Measurements from ENCODE around the gene GPR137. TPM values are rescaled to one million over a fixed set of nuclear protein-coding genes. Genes with fewer than 3 reads are reported as not detected.

GPR137 gene
- total and polyA plus RNA-seq, 2 donors from 2014 or later, result 44.0 to 48.4 TPM

DNA sequence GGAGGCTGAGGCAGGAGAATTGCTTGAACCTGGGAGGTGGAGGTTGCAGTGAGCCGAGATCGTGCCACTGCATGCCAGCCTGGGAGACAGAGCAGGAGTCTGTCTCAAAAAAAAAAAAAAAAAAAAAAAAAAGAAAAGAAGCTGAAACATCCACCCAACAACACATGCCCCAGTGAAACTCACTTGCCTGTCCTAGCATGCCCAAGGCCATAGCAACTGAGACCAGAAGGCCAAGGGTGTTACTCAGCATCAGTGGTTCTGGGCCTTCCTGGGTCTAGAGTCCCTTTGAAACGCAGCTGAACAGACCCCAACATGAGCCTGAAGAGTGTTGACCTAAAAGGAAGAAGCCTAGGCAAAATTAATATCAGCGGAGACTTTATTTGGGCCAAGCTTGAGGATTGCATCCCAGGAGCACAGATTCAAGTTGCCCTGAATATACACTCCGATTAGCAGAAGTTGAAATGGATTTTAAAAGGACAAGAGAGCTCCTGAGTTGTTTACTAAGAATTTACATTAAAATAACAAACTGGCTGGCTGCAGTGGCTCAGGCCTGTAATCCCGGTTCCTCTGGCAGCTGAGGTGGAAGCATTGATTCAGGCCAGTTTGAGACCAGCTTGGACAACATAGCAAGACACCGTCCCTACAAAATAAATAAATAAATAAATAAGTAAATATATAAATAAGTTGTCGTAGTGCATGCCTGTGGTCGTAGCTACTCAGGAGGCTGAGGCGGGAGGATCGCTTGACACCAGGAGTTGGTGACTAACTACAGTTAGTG lies 39.2 kb downstream of the GPR137 start:
- Histone ChIP-seq H3K27me3 (ENCODE audit: control insufficient read depth, insufficient read depth, low read length) (no peaks in the 10 kb centered on the region), H3K4me1 (ENCODE audit: control insufficient read depth in 2 of 3, insufficient read depth in 2 of 3, low read depth in 1 of 3, low read length in 3 of 3) (peaks cover 0 to 4% (median 0%) of the 10 kb centered on the region in 3 donors), H3K27ac (ENCODE audit: low read depth in 2 of 2, low read length in 2 of 2) (no peak overlapping the region), H3K9ac (ENCODE audit: low read length in 3 of 3) (no peak overlapping the region), H3K36me3 (ENCODE audit: control insufficient read depth in 2 of 3, insufficient read depth in 3 of 3, low read length in 3 of 3) (peaks cover 0 to 2% (median 0%) of the 10 kb centered on the region in 3 donors), H3K9me3 (ENCODE audit: control insufficient read depth in 2 of 3, insufficient read depth in 1 of 3, low read length in 3 of 3) (no peaks in the 10 kb centered on the region), H3K4me3 (ENCODE audit: low read length in 3 of 3) (no peak overlapping the region)
- intact Hi-C loops (cut with DNase I), result no loop called here
- FAIRE-seq (no peak), DNase-seq (no peak)
- no peak for TF ChIP-seq CTCF (IDR thresholded peaks at IDR 0.05; ENCODE audit: borderline replicate concordance, extremely low read depth, insufficient read depth)

DNA sequence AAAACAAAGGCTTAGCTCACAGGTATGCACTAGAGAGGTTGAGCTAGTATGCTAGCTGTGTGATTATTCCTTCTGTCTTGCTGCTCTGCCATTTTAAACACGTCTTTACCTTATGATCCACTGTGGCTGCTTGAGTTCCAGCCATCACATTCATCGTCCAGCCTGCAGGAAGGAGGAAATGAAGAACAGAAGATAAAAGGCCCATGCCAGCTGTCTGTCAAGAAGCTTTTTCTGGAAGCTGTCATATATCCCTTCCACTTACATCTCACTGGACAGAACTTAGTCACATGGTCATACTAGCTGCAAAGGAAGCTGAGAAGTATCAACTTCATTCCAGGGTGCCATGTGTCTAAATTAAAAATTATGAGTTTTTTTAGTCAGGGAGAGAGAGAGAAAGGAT lies 41.7 kb downstream of the GPR137 start:
- TF ChIP-seq CTCF (IDR thresholded peaks at IDR 0.05; ENCODE audit: borderline replicate concordance, extremely low read depth, insufficient read depth), result no peak
- no peak for FAIRE-seq

GRCh38 chr11:64327993-64328392 lies 42.3 kb downstream of the GPR137 start:
- no peak for FAIRE-seq

More for the DNA sequence above, 41.7 kb downstream of the GPR137 start:
- no peak overlapping the region for H3K9ac ChIP-seq (ENCODE audit: low read length in 3 of 3)
- H3K9me3 ChIP-seq (ENCODE audit: control insufficient read depth in 2 of 3, insufficient read depth in 1 of 3, low read length in 3 of 3), result no peaks in the 10 kb centered on the region
- no peaks in the 10 kb centered on the region for H3K27me3 ChIP-seq (ENCODE audit: control insufficient read depth, insufficient read depth, low read length)
- no peaks in the 10 kb centered on the region for H3K36me3 ChIP-seq (ENCODE audit: control insufficient read depth in 2 of 3, insufficient read depth in 3 of 3, low read length in 3 of 3)
- H3K4me1 ChIP-seq (ENCODE audit: control insufficient read depth in 2 of 3, insufficient read depth in 2 of 3, low read depth in 1 of 3, low read length in 3 of 3), result peaks cover 0 to 10% (median 0%) of the 10 kb centered on the region in 3 donors
- H3K4me3 ChIP-seq (ENCODE audit: low read length in 3 of 3), result no peak overlapping the region
- H3K27ac ChIP-seq (ENCODE audit: low read depth in 2 of 2, low read length in 2 of 2), result no peak overlapping the region
- intact Hi-C loops (cut with DNase I), result no loop called here
- DNase-seq, result no peak

More at GRCh38 chr11:64327993-64328392, 42.3 kb downstream of the GPR137 start:
- DNase-seq, result no peak
- no peak overlapping the region for H3K9ac ChIP-seq (ENCODE audit: low read length in 3 of 3)
- no peak overlapping the region for H3K27ac ChIP-seq (ENCODE audit: low read depth in 2 of 2, low read length in 2 of 2)
- intact Hi-C loops (cut with DNase I), result no loop called here
- no peaks in the 10 kb centered on the region for H3K9me3 ChIP-seq (ENCODE audit: control insufficient read depth in 2 of 3, insufficient read depth in 1 of 3, low read length in 3 of 3)
- no peak overlapping the region for H3K4me3 ChIP-seq (ENCODE audit: low read length in 3 of 3)
- no peaks in the 10 kb centered on the region for H3K36me3 ChIP-seq (ENCODE audit: control insufficient read depth in 2 of 3, insufficient read depth in 3 of 3, low read length in 3 of 3)
- no peaks in the 10 kb centered on the region for H3K27me3 ChIP-seq (ENCODE audit: control insufficient read depth, insufficient read depth, low read length)
- no peak for TF ChIP-seq CTCF (IDR thresholded peaks at IDR 0.05; ENCODE audit: borderline replicate concordance, extremely low read depth, insufficient read depth)
- peaks cover 0 to 10% (median 0%) of the 10 kb centered on the region in 3 donors for H3K4me1 ChIP-seq (ENCODE audit: control insufficient read depth in 2 of 3, insufficient read depth in 2 of 3, low read depth in 1 of 3, low read length in 3 of 3)

All from kidney (tissue), 14 donors.